HG03159 (cell line): Measurements from ENCODE around the gene ST6GALNAC1.

Experiments
- ATAC-seq: cut with Tn5 transposase; IDR thresholded peaks from one replicate; pipeline ENCODE4 v1.9.1; 2021; ENCODE audit warnings: mild to moderate bottlenecking, moderate library complexity; ENCODE audit not compliant: unreplicated experiment

The ST6GALNAC1 gene

DNA sequence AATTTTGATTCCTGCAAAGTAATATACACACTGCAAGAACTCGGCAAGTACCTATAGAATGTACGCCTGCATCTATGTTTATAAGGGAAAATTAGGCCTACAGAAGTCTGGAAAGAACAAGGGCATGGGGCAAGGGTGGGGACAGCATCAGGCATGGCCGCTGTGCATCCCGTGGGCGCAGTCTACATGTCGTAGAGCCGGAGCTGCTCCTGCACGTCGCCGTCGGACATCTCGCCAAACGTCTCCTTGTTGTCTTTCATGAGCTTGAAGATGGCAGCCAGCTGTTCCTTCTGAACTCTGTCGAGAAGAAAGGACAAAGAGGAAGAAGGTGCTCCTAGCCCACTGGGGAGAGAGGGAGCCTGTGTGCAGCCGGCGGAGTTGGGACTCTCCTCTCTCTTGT lies 33.8 kb upstream of the ST6GALNAC1 start:
- no peak for ATAC-seq

DNA sequence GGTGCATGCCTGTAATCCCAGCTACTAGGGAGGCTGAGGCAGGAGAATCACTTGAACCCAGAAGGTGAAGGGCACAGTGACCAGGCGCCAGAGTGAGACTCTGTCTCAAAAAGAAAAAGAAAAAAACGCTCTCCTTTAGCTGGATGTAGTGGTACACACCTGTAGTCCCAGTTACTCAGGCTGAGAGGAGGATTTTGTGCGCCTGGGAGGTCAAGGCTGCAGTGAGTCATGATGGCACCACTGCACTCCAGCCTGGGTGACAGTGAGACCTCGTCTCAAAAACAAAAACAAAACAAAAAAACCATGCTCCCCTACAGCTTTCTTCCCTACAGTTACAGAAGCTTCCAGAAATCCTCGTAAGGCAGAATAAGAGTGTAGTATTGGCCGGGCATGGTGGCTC lies 33.1 kb upstream of the ST6GALNAC1 start:
- ATAC-seq: no peak

DNA sequence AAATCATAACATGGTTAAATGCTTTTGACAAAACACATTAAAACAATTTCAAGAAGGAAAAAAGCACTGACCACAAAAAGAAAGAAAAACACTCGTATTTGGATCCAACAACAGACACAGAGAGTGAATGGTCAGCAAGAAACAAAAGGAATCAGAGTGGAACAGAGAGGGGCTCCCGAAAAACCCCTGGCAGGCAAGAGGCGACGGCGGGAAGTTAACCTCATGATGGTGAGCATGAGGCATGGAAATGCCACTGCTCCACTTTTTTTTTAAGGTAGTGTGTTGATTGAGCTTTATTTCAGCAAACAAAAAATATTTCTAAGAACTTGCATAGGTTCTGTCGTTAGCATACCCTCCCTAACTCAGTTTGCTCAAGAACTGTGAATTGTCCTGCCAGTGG lies 32.1 kb upstream of the ST6GALNAC1 start:
- no peak for ATAC-seq

DNA sequence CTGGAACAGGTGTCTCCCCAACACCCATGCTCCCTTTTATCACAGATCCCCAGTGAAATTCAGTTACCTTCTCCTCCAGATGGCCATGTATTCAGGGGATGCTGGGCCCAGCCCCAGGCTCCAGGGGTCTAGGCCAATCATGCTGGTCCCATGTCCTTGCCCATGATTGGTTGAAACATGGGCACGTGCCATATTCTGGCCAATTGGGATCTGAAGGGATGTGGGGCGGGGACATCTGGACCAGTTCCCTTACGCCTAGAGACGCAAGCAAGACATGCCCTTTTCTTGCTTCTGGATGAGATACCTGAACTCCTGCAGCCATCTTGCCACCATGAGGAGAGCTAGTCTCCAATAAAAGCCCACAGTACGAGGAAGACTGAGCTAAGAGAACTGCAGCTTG lies 31.0 kb upstream of the ST6GALNAC1 start:
- ATAC-seq: no peak

DNA sequence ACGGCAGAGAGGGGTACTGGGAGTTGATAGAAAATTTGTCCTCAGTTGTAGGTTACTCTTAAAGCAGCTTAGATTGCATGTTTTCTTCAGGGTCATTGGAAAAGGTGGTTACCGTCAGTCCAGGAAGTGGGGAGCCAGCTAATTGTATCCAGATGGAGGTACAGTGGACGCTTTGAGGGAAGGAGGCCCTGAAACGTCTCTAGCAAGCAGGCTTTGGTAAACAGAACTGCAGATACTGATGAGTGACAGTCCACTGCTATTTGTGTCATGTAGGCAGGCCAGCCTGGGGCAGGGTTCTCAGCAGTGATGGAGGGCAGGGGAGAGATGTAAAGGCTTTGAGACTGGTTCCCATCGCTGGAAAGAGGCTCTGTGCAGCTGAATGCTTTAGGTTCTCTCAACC lies 30.2 kb upstream of the ST6GALNAC1 start:
- no peak for ATAC-seq

DNA sequence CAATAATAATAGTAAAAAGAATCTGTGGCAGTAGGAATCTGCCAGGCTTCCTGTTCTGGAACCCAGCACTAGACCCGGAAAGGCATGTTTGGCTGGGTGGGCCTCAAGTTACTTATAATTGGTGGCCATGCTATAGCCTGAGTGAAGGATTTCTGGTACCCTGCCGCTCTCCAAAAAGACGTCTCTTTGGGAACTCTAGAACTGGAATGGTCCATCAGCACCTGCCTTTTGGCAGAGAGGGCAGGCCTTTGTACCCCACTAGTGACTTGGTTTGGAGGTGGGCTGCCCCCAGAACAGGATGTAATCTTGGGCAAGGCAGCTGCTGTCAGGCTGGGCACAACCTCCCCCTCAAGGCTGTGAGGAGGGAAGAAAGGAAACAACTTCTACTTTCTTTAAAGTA lies 29.3 kb upstream of the ST6GALNAC1 start:
- ATAC-seq: no peak

DNA sequence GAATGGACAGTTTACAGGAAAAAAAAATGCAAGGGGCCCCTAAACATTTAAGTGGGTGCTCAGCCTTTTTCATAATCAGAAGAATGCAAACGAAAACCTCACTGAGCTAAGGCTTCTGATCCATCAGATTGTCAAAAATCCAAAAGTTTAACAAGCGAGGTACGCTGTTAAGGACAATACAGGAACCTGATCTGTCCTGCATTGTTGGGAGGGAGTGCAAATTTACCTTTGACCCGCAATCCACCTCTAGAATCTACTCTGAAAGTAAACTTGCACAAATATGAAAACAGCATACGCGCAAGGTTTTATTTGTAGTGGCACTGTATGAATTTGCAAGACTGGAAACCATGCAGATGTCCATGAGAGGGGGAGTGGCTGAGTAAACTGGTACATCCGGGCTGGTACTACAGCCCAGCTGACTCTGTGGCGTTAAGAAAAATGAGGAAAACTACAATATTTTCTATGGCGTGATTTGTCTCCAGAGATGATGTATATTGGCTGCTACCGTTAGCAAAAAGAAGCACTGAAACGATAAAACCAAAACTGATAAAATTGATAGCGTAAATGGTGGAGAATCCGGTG lies 28.8 kb upstream of the ST6GALNAC1 start:
- ATAC-seq: no peak

DNA sequence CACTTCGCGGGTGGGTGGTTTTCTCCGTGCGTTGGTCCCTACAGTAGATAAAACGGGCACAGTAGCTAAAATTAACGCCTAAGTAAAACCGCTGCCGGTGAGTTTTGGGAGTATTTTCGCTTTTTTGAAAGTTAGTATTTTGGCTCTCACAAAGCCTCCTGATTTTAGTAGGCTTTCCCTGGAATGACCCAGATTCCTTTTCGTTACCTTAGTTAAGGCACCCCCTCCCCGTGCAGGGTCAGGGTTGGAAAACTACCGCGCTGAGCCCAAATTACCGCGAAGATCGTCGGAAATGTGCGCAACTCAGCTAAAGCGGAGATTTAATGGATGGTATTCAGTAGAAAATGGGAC lies 28.3 kb upstream of the ST6GALNAC1 start:
- no peak for ATAC-seq

DNA sequence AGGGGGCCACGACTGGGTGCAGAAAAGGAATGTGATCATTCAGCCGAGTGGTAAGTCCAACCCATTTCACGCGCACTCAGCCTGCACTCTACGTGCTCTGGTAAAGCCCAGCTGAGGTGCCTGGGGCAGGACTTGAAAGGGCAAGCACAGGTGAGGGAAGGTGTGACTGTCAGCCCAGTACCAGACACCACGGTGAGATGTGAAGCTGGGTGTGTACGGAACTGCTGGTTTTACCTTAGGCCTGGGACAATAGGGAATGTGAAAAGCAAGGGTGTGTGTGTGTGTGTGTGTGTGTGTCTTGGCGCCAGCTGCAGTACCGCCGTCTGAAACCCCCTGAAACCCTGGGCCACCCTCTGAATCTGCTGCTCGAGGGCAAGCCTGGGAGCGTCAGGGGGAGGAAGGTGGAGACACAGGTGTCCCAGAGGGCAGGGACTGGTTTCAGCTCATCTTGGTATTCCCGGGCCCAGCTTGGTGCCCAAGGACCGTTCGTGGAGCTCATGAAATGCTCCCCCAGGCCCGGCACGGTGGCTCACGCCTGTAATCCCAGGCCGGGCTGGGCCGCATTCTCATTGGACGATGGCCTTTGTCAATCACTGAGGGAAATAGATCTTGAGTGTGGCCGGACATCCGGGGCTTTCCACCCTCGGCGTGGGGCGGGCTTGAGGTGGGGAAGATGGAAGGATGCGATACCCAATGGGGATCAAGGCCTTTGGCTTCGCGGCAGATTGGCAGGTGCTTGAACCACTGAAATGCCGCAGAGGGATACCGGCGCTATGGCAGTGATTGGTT lies 27.8 kb upstream of the ST6GALNAC1 start:
- ATAC-seq: peak; percentile 95

DNA sequence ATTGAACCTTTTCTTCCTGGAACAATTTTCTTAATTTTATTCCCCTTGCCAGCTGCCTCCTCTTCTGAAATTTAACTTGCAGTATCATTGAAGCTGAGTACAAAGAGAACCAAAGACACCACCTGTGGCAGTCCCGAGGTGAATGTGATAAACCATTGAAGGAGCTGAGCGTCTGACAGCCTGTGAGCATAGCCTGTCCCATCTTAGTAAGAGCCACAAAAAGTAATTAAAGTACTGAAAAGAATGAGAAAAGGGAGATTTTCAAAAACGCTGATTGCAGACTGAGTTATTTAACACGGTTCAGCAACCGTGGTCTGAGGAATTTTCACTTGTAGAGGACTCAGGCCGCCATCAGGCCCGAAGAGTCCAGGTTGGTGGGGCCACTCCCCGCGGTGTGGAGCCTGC lies 27.2 kb upstream of the ST6GALNAC1 start:
- ATAC-seq: no peak

DNA sequence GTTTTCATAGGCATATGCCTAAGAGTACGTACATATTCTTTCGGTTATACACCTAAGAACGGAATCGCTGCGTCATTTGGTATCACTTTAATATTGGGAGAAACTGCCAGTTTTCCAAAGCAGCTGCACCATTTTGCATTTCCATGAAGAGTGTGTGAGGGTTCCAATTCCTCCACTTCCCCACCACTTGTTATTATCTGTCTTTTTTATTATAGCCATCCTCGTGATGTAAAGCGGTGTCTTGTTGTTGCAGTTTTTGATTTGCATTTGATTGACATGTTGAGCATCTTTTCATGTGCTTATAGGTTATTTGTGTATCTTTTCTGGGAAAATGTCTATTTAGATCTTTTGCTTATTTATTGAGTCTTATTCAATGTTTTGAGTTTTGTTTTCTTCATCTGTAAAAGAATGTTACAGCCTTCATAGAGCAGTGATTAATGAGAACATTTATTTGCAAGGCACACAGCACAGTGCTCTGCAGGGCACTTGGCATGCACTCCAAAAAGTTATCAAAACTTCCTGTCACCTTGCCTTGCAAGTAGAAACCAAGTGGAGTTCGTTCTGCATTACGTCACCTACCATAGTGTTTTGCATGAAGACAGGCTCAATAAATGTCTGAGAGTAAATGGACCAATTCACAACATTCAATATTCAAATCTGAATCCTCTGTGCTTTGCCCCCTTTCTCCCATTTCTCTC lies 26.6 kb upstream of the ST6GALNAC1 start:
- ATAC-seq: no peak

DNA sequence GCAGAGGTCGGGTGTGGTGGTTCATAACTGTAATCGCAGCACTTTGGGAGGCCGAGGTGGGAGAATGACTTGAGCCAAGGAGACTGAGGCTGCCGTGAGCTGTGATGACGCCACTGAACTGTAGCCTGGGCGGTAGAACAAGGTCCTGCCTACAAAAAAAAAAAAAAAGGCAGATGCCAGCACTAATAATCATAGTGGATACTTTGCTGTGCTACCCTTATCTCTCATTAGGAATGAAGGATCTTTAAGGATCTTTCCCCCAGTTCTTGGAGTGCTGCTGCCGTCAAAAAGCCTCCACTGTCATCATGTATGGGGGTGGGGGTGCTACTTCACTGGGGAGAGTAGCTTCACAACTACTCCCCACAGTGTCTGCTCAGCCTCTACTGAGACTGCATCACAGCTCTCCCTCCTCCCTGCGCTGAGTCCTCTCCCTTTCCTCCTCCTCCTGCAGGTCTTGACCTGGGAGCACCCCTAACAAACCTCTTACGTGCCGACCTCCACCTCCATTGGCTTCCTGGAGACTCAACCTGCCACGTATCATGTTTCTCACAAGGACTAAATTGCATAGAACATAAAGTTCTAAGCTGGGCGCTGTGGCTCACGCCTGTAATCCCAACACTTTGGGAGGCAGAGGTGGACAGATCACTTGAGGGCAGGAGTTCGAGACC lies 24.4 kb upstream of the ST6GALNAC1 start:
- ATAC-seq: no peak

DNA sequence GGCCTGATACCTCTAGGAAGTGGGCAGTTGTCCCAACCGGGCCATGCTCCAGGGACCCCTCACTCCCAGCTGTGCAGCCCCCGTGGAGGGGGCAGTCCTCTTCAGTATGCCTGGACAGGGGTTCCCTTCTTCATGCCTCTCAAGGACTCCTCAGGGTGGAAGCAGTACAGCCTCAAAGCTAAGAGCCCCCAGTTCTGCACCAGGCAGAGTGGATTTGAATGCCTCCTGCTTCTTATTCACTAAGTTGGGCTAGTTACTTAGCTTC lies 23.9 kb upstream of the ST6GALNAC1 start:
- ATAC-seq: no peak

DNA sequence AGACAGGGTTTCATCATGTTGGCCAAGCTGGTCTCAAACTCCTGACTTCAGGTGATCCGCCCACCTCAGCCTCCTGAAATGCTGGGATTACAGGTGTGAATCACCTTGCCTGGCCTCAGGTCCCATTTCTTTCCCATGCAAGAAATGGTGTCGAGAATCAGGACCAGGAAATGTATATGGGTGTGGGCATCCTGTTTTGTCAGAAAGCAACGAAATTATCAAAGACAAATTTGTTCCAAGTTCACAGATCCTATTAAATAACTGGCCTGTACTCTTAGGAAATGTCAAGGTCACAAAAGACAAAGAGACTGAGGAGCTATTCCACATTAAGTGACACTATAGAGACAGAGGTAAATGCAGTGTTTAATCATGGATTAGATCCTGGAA lies 17.1 kb upstream of the ST6GALNAC1 start:
- no peak for ATAC-seq

DNA sequence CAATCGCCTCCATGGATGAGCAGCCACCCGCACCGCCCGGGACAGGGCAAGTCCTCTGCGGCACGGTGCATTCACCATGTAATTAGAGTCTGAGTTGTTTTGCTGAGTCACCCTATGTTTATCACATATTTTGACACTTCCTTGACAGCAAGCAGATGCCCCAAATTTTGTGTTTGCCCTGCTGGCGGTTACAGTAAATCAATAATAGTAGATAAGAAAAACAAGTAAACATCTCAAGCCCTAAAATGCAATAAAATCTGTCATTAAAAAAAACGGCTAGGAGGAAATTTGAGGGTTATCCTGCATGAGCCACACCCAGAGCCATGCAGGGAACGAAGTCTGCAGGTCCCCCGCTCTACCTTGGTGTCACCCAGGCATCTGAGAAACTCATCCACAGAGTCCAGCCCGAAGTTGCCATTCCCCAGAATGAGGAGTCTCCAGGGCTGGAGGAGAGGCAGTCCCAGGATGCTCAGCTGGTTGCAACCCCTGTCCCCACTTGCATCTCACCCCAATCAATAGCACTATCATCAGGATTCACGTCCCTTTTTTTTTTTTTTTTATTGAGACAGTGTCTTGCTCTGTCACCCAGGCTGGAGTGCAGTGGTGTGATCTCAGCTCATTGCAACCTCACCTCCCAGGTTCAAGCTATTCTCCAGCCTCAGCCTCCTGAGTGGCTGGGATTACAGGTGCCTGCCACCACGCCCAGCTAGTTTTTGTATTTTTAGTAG lies 16.5 kb upstream of the ST6GALNAC1 start:
- ATAC-seq: no peak

DNA sequence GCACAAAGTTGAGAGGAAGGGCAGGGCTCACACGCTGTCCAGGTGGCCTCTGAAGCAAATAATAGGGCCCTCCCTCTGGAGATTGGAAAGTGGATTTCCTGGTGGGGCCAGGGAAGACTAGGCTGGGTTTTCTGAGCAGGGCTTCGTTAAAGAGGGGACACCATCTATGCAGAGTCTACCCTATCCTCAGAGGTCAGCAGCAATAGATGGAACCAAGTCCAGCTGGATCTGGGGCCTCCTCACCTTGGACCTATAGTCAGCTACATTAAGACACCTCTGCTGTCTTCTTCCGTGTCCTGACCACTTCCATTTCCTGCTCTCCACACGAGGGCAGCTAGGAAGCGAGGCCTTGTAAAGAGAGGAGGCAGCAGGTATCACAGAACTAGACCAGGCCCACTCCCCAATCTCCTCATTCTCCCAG lies 14.7 kb upstream of the ST6GALNAC1 start:
- ATAC-seq: no peak

DNA sequence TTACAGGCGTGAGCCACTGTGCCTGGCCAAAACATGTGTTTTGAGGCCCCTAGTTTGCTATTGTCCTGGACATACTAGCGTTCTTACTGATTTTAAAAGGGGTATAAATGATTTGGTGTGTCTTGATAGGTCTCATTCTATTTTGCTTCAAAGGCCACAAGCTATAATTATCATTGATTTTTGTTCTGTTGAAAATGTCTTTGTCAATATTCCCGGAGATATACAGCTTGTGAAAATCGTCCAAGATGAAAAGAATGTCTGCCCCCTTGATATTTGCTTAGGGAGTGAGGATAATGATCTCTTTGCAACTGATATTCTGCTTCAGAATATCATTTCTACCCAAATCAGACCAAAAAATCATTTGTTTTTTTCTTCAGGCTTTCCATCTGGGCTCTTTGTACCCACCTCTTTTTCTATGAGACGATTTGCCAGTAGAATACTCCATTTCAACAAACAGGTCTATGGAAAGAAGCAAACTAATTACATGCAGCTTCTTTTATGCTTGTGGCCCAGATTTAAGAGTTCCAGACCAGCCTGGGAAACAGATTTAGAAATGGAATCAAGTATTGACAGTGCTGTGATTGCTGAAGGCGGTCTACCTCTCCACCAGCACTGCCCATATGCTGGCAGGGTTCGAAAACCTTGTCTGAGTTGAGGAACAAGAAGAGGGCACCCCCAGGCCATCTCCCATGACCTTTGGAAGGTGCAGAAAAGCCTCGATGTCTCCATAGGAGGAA lies 14.1 kb upstream of the ST6GALNAC1 start:
- no peak for ATAC-seq

DNA sequence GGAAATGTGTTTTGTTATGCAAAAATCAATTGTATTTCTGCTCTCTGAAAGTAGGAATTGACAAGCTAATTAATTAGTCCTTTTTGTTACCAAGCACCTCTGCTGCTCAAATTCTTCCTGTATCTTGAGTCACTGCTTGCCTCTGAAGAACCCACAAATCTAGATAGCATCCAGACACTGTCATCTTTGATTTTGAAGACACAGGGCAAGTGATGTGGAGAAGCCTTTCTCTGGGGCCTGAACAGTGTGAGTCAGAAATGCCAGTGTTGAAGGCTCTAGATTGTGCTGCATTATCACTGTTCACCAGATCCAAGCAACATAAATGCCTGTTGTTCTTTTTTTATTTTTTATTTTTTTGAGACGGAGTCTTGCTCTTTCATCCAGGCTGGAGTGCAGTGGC lies 10.9 kb upstream of the ST6GALNAC1 start:
- ATAC-seq: no peak

DNA sequence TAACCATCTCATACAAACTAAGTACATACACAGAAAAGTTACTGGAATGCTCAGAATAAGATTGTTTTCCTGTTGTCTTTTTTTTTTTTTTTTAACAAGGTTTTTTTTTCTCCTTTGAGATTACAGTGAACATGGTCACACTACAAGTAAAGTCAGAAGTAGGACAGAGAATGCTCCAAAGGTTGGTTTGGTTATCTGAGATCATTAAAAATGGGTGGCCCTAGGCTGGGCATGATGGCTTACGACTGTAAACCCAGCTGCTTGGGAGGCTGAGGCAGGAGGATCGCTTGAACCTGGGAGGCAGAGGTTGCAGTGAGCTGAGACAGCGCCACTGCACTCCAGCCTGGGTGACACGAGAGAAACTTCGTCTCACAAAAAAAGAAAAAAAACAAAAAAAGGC lies 6.9 kb upstream of the ST6GALNAC1 start:
- ATAC-seq: no peak

DNA sequence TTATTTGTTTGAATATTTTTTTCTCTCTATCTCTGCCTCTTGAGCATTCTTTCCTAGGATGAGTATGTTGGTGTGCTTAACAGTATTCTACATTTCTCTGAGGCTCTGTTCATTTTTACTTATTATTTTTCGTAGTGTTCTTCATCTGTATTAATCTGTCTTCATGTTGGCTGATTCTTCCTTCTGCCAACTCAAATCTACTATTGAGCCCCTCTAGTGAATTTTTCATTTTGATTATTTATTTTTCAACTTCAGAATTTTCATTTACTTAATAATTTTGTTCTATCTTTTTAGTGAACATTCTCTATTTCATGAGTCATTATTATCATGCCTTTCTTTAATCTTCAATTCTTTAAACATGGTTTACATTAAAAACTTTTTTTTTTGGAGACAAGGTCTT lies 3.2 kb upstream of the ST6GALNAC1 start:
- ATAC-seq: no peak

DNA sequence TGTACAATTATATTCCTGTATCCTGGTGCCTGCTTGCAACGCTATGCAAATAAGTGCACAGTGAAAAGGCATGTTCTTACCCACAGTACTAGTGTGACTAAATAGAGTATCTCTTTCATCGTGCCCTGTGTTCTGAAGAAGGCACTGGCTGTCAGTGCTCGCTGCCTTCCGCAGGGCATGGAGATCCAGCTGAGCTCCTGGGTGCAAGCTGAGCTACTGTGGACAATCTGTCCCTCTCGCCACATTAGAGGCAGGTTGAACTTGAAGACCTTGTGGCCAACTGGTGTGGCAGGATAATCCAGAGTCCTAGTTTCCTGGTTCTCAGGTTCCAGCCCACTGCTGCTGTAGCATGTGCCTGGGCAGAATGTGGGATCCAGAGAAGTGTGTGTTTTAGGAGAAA lies 1.9 kb upstream of the ST6GALNAC1 start:
- no peak for ATAC-seq
